IPS-18a (cell line): ENCODE data around the gene ACSS3.

Experiments
- H3K27ac ChIP-seq: one replicate; pipeline ENCODE4 v1.5.1; 2013; ENCODE audit warnings: low read length
- H3K27me3 ChIP-seq: one replicate; pipeline ENCODE4 v1.6.1; 2013; ENCODE audit warnings: mild to moderate bottlenecking, low read length; ENCODE audit not compliant: control insufficient read depth, insufficient read depth
- H3K36me3 ChIP-seq: one replicate; pipeline ENCODE4 v1.6.1; 2013; ENCODE audit warnings: low read depth, low read length; ENCODE audit not compliant: control insufficient read depth
- H3K4me1 ChIP-seq: one replicate; pipeline ENCODE4 v1.6.1; 2013; ENCODE audit warnings: low read depth, low read length; ENCODE audit not compliant: control insufficient read depth
- H3K4me3 ChIP-seq: one replicate; pipeline ENCODE4 v1.5.1; 2013; ENCODE audit warnings: low read length
- H3K9ac ChIP-seq: one replicate; pipeline ENCODE4 v1.6.1; 2013; ENCODE audit warnings: mild to moderate bottlenecking, low read length, moderate library complexity
- H3K9me3 ChIP-seq: one replicate; pipeline ENCODE4 v1.6.1; 2013; ENCODE audit warnings: low read depth, low read length; ENCODE audit not compliant: control insufficient read depth

Gene ACSS3

GRCh38 chr12:81270385-81270784 is 192.5 kb downstream of the ACSS3 start:
- no peaks in the 10 kb centered on the region for H3K9me3 ChIP-seq
- no peaks in the 10 kb centered on the region for H3K4me1 ChIP-seq
- no peak overlapping the region for H3K4me3 ChIP-seq
- no peaks in the 10 kb centered on the region for H3K27me3 ChIP-seq
- no peaks in the 10 kb centered on the region for H3K36me3 ChIP-seq
- no peak overlapping the region for H3K9ac ChIP-seq
- H3K27ac ChIP-seq: no peak overlapping the region

GRCh38 chr12:81274637-81275529 is 197.0 kb downstream of the ACSS3 start:
- Histone ChIP-seq H3K36me3 (no peaks in the 10 kb centered on the region), H3K27ac (no peak overlapping the region), H3K27me3 (no peaks in the 10 kb centered on the region), H3K4me3 (no peak overlapping the region), H3K9ac (no peak overlapping the region), H3K9me3 (no peaks in the 10 kb centered on the region), H3K4me1 (no peaks in the 10 kb centered on the region)

GRCh38 chr12:81284137-81284536 is 206.3 kb downstream of the ACSS3 start:
- Histone ChIP-seq H3K27me3 (no peaks in the 10 kb centered on the region), H3K9me3 (no peaks in the 10 kb centered on the region), H3K27ac (no peak overlapping the region), H3K4me3 (no peak overlapping the region), H3K36me3 (no peaks in the 10 kb centered on the region), H3K4me1 (no peaks in the 10 kb centered on the region), H3K9ac (no peak overlapping the region)

- Histone ChIP-seq H3K4me3 (no peak overlapping the region), H3K27ac (no peak overlapping the region), H3K9ac (no peak overlapping the region), H3K36me3 (no peaks in the 10 kb centered on the region), H3K4me1 (no peaks in the 10 kb centered on the region), H3K27me3 (no peaks in the 10 kb centered on the region), H3K9me3 (no peaks in the 10 kb centered on the region)
These were observed 210.8 kb downstream of the ACSS3 start for GRCh38 chr12:81288651-81289050.

GRCh38 chr12:81294325-81295190 is 216.7 kb downstream of the ACSS3 start:
- Histone ChIP-seq H3K4me3 (no peak overlapping the region), H3K27me3 (no peaks in the 10 kb centered on the region), H3K9ac (no peak overlapping the region), H3K27ac (no peak overlapping the region), H3K4me1 (no peaks in the 10 kb centered on the region), H3K36me3 (no peaks in the 10 kb centered on the region), H3K9me3 (no peaks in the 10 kb centered on the region)

DNA sequence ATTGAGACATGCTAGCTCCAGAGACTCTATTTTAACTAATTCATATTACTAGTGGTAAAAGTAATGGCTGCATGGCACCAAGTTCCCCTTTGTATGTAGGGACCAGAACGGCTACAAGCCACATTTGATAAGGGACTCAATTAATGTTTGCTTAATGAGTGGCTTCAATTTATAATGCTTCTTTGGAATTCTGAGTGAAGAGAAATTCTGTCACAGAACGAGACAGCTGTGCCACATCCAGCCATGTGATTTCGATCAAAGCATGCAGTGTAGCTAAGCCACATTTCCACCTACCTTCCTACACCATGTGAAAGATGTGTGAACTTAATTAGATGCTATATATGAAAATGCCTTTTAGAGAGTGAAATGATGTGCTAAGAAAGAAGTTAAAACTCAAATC is 217.4 kb downstream of the ACSS3 start:
- Histone ChIP-seq H3K4me1 (no peaks in the 10 kb centered on the region), H3K27me3 (no peaks in the 10 kb centered on the region), H3K4me3 (no peak overlapping the region), H3K9ac (no peak overlapping the region), H3K36me3 (no peaks in the 10 kb centered on the region), H3K9me3 (no peaks in the 10 kb centered on the region), H3K27ac (no peak overlapping the region)

DNA sequence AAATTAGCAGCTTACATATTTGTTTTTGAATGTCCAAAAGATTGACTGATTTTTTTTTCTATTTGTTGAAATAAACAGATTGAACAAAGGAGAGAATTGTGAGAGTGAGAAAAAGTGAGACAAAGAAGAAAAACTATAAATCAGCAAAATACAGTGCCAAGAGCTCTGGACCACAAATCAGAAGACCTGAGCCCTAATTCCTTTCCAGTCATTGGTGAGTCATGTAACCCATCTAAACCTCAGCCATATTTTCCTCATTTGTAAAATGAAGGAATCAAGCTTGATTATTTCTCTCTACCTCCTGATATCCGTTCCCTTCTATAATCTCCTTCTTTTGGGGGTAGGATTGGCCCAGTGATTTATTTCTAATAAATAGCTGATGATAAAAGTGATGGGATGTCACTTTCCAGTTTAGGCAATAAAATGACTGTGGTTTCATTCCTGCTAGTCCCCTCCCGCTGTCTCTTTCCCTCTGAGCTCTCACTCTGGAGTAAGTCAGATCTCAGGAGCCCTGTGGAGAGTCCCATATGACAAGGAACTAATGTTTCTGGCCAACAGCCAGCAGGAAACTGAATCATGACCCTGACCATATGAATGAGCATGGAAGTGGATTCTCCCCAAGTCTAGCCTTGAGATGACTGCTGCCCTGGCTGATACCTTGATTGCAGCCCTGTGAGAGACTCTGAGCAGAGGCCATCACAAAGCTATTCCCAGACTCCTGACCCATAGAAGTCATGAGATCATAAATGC is 218.9 kb downstream of the ACSS3 start:
- H3K4me1 ChIP-seq: no peaks in the 10 kb centered on the region
- H3K9ac ChIP-seq: no peak overlapping the region
- no peaks in the 10 kb centered on the region for H3K27me3 ChIP-seq
- H3K27ac ChIP-seq: no peak overlapping the region
- no peak overlapping the region for H3K4me3 ChIP-seq
- H3K36me3 ChIP-seq: no peaks in the 10 kb centered on the region
- no peaks in the 10 kb centered on the region for H3K9me3 ChIP-seq

GRCh38 chr12:81297601-81298000 is 219.7 kb downstream of the ACSS3 start:
- H3K9me3 ChIP-seq: no peaks in the 10 kb centered on the region
- H3K36me3 ChIP-seq: no peaks in the 10 kb centered on the region
- no peak overlapping the region for H3K9ac ChIP-seq
- H3K27ac ChIP-seq: no peak overlapping the region
- no peak overlapping the region for H3K4me3 ChIP-seq
- no peaks in the 10 kb centered on the region for H3K27me3 ChIP-seq
- H3K4me1 ChIP-seq: no peaks in the 10 kb centered on the region

DNA sequence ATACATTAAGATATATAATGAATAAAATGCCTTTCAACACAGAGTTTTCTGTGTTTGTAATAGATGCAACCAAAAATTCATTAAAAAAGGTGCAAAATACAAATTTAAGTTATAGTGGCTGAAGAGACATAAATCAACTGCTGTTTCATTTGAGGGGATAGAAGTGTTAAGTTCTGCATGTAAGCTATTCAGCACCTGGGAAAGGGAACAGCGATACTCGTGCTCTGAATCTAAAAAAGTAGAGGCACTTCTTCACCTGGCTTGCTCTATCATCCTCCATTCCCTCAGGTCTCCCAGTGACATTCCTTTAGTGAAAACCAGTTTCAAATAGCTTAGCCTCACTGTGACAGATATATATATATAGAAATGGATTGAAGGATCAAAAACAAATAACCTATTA is 222.6 kb downstream of the ACSS3 start:
- Histone ChIP-seq H3K36me3 (no peaks in the 10 kb centered on the region), H3K4me1 (no peaks in the 10 kb centered on the region), H3K27me3 (no peaks in the 10 kb centered on the region), H3K4me3 (no peak overlapping the region), H3K9me3 (no peaks in the 10 kb centered on the region), H3K9ac (no peak overlapping the region), H3K27ac (no peak overlapping the region)

DNA sequence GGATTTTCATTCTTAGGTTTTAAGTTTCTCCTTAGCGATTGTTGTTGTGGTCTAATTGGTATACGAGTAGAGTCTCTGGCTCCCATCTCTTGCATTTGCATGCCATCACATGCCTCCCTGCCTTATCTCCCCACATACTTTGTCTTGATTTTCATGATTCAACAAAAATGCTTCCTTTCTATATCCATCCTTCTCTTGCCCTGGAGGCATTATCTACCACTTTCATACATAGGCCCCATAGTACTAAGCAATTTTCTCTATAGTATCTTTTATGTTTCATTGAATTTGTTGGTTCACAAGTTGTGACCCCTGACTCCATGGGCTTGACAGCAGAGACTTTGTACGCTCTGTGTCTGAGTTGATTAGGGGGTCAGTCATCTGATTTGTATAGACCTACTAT is 226.1 kb downstream of the ACSS3 start:
- no peak overlapping the region for H3K4me3 ChIP-seq

More for the DNA sequence above, 226.1 kb downstream of the ACSS3 start:
- Histone ChIP-seq H3K9me3 (no peaks in the 10 kb centered on the region), H3K27me3 (no peaks in the 10 kb centered on the region), H3K36me3 (no peaks in the 10 kb centered on the region), H3K9ac (no peak overlapping the region), H3K27ac (no peak overlapping the region), H3K4me1 (no peaks in the 10 kb centered on the region)
